ENCODE data around the gene ZFP91.

DNA sequence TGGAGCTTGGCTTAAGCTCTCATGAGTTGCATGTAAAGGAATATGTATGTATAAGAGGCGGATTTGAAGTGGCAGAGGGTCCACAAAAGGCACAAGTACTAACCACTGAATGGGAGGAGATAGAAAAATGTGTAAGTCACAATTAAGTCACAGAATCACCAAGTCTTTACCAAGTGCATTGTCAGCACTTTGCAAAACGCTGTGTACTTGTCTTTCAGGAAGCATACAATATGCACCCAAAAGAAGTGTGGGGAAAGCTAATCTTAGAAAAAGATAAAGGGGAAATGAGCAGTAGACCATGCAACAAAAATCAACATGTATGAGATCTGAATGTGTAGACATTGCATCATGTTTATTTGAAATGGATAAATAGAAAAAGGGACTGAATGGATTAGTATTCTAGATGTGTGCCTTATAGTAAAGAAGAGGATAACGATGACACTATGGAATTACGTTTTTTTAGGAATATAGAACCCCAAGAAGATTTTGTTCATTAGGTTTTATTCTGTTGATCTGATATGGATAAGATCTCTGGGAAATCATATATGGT, 48.1 kb downstream of the ZFP91 start:
- TF ChIP-seq, protein P1, sequence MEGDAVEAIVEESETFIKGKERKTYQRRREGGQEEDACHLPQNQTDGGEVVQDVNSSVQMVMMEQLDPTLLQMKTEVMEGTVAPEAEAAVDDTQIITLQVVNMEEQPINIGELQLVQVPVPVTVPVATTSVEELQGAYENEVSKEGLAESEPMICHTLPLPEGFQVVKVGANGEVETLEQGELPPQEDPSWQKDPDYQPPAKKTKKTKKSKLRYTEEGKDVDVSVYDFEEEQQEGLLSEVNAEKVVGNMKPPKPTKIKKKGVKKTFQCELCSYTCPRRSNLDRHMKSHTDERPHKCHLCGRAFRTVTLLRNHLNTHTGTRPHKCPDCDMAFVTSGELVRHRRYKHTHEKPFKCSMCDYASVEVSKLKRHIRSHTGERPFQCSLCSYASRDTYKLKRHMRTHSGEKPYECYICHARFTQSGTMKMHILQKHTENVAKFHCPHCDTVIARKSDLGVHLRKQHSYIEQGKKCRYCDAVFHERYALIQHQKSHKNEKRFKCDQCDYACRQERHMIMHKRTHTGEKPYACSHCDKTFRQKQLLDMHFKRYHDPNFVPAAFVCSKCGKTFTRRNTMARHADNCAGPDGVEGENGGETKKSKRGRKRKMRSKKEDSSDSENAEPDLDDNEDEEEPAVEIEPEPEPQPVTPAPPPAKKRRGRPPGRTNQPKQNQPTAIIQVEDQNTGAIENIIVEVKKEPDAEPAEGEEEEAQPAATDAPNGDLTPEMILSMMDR (IDR thresholded peaks at IDR 0.05) = no peak
- no peak for TF ChIP-seq FOXS1 (CRISPR knock-in tag; IDR thresholded peaks at IDR 0.05)
- TF ChIP-seq TP53 (CRISPR knock-in tag; IDR thresholded peaks at IDR 0.05) = no peak
- TF ChIP-seq RAD21 (conservative IDR thresholded peaks at IDR 0.05 in 1 of 2, IDR thresholded peaks at IDR 0.05 in 1 of 2) = no peak
- no peak for TF ChIP-seq RCOR1 (IDR thresholded peaks at IDR 0.05; ENCODE audit: low read depth, low read length)
- TF ChIP-seq, protein P2, sequence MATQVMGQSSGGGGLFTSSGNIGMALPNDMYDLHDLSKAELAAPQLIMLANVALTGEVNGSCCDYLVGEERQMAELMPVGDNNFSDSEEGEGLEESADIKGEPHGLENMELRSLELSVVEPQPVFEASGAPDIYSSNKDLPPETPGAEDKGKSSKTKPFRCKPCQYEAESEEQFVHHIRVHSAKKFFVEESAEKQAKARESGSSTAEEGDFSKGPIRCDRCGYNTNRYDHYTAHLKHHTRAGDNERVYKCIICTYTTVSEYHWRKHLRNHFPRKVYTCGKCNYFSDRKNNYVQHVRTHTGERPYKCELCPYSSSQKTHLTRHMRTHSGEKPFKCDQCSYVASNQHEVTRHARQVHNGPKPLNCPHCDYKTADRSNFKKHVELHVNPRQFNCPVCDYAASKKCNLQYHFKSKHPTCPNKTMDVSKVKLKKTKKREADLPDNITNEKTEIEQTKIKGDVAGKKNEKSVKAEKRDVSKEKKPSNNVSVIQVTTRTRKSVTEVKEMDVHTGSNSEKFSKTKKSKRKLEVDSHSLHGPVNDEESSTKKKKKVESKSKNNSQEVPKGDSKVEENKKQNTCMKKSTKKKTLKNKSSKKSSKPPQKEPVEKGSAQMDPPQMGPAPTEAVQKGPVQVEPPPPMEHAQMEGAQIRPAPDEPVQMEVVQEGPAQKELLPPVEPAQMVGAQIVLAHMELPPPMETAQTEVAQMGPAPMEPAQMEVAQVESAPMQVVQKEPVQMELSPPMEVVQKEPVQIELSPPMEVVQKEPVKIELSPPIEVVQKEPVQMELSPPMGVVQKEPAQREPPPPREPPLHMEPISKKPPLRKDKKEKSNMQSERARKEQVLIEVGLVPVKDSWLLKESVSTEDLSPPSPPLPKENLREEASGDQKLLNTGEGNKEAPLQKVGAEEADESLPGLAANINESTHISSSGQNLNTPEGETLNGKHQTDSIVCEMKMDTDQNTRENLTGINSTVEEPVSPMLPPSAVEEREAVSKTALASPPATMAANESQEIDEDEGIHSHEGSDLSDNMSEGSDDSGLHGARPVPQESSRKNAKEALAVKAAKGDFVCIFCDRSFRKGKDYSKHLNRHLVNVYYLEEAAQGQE (IDR thresholded peaks at IDR 0.05) = no peak
- TF ChIP-seq MAZ (IDR thresholded peaks at IDR 0.05; ENCODE audit: borderline replicate concordance, low read depth, low read length) = no peak
- TF ChIP-seq PHF8 (IDR thresholded peaks at IDR 0.05; ENCODE audit: borderline replicate concordance, low read depth) = no peak
- TF ChIP-seq NPAS2 (CRISPR knock-in tag; IDR thresholded peaks at IDR 0.05; ENCODE audit: borderline replicate concordance) = no peak
- no peak for TF ChIP-seq HOXA7 (CRISPR knock-in tag; IDR thresholded peaks at IDR 0.05)
- TF ChIP-seq, protein P3, sequence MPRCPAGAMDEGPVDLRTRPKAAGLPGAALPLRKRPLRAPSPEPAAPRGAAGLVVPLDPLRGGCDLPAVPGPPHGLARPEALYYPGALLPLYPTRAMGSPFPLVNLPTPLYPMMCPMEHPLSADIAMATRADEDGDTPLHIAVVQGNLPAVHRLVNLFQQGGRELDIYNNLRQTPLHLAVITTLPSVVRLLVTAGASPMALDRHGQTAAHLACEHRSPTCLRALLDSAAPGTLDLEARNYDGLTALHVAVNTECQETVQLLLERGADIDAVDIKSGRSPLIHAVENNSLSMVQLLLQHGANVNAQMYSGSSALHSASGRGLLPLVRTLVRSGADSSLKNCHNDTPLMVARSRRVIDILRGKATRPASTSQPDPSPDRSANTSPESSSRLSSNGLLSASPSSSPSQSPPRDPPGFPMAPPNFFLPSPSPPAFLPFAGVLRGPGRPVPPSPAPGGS (IDR thresholded peaks at IDR 0.05) = no peak
- no peak for TF ChIP-seq KDM1A (IDR thresholded peaks at IDR 0.05; ENCODE audit: low read depth)
- TF ChIP-seq RFX5 (IDR thresholded peaks at IDR 0.05) = no peak
- TF ChIP-seq SMC3 (IDR thresholded peaks at IDR 0.05) = no peak
